ENCODE results near the gene PRTG. TPM values are rescaled to one million over a fixed set of nuclear protein-coding genes. Genes with fewer than 3 reads are reported as not detected.

Gene PRTG
- total RNA-seq, 1 donor from 2014 or later, result 10.5 TPM

DNA sequence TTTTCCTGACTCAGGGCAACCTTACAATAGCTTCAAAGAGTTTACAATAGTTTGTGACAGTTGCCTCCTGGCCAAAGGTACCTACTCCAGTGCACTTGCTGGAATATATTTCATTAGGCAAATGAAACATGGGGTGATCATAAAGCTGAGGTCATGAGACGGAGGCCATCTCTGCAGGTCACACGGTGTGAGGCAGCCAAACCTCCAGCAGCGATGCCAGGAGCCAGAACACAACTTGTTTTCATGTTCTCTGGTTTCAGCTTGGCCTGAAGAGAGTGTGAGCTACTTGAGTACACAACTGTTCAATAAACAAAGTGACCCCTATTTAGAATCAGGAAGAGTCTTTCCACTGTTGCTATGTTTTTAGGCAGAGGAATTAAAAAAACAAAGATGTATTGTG, 112.1 kb downstream of the PRTG start:
- Histone ChIP-seq H3K27me3 (ENCODE audit: low read depth) (no peaks in the 10 kb centered on the region), H3K4me1 (no peaks in the 10 kb centered on the region), H3K9me3 (no peaks in the 10 kb centered on the region), H3K4me3 (no peak overlapping the region), H3K27ac (no peak overlapping the region), H3K36me3 (no peaks in the 10 kb centered on the region)
- DNase-seq, result no peak
- intact Hi-C loops (cut with DNase I), result no loop called here
- TF ChIP-seq, protein P1, sequence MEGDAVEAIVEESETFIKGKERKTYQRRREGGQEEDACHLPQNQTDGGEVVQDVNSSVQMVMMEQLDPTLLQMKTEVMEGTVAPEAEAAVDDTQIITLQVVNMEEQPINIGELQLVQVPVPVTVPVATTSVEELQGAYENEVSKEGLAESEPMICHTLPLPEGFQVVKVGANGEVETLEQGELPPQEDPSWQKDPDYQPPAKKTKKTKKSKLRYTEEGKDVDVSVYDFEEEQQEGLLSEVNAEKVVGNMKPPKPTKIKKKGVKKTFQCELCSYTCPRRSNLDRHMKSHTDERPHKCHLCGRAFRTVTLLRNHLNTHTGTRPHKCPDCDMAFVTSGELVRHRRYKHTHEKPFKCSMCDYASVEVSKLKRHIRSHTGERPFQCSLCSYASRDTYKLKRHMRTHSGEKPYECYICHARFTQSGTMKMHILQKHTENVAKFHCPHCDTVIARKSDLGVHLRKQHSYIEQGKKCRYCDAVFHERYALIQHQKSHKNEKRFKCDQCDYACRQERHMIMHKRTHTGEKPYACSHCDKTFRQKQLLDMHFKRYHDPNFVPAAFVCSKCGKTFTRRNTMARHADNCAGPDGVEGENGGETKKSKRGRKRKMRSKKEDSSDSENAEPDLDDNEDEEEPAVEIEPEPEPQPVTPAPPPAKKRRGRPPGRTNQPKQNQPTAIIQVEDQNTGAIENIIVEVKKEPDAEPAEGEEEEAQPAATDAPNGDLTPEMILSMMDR (IDR thresholded peaks at IDR 0.05), result no peak
- ATAC-seq, result no peak

DNA sequence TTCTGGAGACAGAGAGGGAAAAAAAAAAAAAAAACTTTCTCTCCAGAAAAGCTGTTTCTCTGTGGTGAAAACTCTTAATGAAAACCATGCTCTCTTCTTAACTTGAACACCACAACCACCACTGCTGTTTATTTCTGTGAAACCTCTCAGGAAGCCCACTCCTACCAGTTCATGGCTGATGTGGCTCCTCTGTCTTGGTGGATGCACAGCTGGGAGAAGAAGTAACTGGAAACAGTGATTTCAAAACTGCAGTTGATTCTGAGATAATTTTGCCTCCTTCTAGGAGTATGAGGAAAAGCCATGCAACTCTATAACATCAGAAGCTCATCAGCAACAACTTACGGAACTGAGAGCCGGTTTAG, 114.6 kb downstream of the PRTG start:
- H3K27me3 ChIP-seq (ENCODE audit: low read depth), result no peaks in the 10 kb centered on the region
- H3K9me3 ChIP-seq, result no peaks in the 10 kb centered on the region
- H3K4me1 ChIP-seq, result no peaks in the 10 kb centered on the region
- intact Hi-C loops (cut with DNase I), result no loop called here
- no peak for DNase-seq
- peaks cover 4% of the 10 kb centered on the region for H3K36me3 ChIP-seq
- H3K27ac ChIP-seq, result no peak overlapping the region
- no peak overlapping the region for H3K4me3 ChIP-seq
- TF ChIP-seq, protein P1 (IDR thresholded peaks at IDR 0.05), result no peak
- no peak for ATAC-seq

DNA sequence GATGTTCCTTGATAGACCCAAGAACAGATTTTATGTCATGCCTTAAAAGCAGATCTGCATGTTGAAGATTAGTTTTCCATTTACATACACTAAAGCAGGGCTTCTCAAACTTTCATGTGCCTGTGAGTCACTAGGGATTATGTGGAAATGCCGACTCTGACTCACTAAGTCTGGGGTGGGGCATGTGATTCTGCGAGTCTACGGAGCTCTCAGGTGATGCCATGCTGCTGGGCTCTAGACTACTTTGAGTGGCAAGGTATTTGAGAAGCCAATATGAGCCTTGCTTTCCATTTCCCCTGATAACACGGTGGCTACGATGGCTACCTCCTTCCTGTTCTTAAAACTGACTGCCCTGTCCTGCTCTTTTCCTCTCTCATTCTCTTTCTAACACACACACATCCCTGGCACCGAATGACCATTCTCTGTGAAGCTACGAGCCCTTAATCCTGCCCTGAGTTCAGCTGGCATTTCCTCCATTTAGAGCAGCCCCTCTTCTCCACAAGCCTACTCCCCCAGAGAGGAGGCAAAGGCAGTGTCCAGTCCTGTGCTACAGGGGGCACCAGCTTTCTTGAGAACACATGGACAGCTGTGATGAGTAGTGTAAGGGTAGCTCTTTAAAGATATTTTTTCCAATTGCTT, 115.1 kb downstream of the PRTG start:
- DNase-seq, result no peak
- TF ChIP-seq, protein P1 (IDR thresholded peaks at IDR 0.05), result no peak
- peaks cover 4% of the 10 kb centered on the region for H3K36me3 ChIP-seq

DNA sequence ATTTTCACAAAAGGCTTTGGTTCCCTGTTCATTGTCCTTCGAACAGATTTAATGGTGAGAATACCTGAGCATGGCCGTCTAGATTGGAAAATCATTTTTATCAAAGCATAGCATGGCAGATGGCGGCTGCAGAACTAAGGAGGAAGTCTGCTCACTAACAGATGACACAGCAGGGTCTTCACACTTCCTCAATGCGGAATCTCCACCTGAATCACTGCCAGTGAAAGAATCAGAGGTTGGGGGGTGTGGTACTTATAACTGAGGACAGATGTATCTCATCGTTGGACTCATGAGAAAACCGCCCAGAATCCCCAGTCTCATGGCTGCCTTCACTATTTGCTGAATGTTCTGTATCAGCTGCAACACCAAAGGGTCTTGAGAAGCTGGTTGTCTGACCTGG, 123.2 kb downstream of the PRTG start:
- Histone ChIP-seq H3K4me1 (no peaks in the 10 kb centered on the region), H3K4me3 (no peak overlapping the region), H3K9me3 (no peaks in the 10 kb centered on the region), H3K27me3 (ENCODE audit: low read depth) (no peaks in the 10 kb centered on the region), H3K36me3 (peaks cover 11% of the 10 kb centered on the region), H3K27ac (no peak overlapping the region)
- intact Hi-C loops (cut with DNase I), result no loop called here
- DNase-seq (no peak), ATAC-seq (no peak)
- TF ChIP-seq, protein P1 (IDR thresholded peaks at IDR 0.05), result no peak

More for the DNA sequence above, 115.1 kb downstream of the PRTG start:
- no peak overlapping the region for H3K4me3 ChIP-seq
- no peaks in the 10 kb centered on the region for H3K9me3 ChIP-seq
- H3K27ac ChIP-seq, result no peak overlapping the region
- ATAC-seq, result peak; percentile 67 to 87
- H3K27me3 ChIP-seq (ENCODE audit: low read depth), result no peaks in the 10 kb centered on the region
- H3K4me1 ChIP-seq, result no peaks in the 10 kb centered on the region
- intact Hi-C loops (cut with DNase I), result no loop called here

DNA sequence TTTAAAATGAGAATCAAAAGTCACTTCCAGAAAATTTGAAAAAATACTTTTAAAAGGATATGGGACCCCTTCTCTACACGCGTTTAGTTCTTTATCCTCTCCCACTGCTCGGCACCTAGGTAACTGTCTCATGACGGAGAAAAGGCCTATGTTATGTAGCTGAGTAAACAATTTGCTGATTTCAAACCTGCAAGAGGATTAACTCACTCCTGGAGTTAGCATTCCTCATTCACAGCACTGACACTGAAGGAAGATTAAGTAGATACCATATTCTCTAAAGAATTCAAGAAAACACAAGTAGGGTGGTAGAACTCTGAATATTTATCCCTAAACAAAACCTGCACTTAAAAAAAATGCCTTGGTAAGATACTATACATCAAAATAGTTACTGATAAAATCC, 124.6 kb downstream of the PRTG start:
- Histone ChIP-seq H3K9me3 (no peaks in the 10 kb centered on the region), H3K36me3 (peaks cover 7% of the 10 kb centered on the region), H3K4me3 (no peak overlapping the region), H3K4me1 (no peaks in the 10 kb centered on the region), H3K27me3 (ENCODE audit: low read depth) (no peaks in the 10 kb centered on the region), H3K27ac (no peak overlapping the region)
- intact Hi-C loops (cut with DNase I), result no loop called here
- ATAC-seq (no peak), DNase-seq (no peak)
- TF ChIP-seq, protein P1 (IDR thresholded peaks at IDR 0.05), result no peak

Measured in lower lobe of right lung (tissue), 2 donors.